CD4-positive, alpha-beta T cell treated with Interferon alpha-2 for 1 hour (primary cell): ENCODE data around the gene GIMAP8.

Experiments
- DNase-seq, 2 donors: peaks; one replicate each; pipeline ENCODE4 v3.0.0-alpha.2; 2020 to 2022

GIMAP8 gene

GRCh38 chr7:150412016-150412415, 38.4 kb upstream of the GIMAP8 start:
- DNase-seq, result no peak

- DNase-seq, result no peak
These were observed 37.6 kb upstream of the GIMAP8 start for GRCh38 chr7:150412518-150413488.

- no peak for DNase-seq
These were observed 36.8 kb upstream of the GIMAP8 start for GRCh38 chr7:150413640-150414081.

DNA sequence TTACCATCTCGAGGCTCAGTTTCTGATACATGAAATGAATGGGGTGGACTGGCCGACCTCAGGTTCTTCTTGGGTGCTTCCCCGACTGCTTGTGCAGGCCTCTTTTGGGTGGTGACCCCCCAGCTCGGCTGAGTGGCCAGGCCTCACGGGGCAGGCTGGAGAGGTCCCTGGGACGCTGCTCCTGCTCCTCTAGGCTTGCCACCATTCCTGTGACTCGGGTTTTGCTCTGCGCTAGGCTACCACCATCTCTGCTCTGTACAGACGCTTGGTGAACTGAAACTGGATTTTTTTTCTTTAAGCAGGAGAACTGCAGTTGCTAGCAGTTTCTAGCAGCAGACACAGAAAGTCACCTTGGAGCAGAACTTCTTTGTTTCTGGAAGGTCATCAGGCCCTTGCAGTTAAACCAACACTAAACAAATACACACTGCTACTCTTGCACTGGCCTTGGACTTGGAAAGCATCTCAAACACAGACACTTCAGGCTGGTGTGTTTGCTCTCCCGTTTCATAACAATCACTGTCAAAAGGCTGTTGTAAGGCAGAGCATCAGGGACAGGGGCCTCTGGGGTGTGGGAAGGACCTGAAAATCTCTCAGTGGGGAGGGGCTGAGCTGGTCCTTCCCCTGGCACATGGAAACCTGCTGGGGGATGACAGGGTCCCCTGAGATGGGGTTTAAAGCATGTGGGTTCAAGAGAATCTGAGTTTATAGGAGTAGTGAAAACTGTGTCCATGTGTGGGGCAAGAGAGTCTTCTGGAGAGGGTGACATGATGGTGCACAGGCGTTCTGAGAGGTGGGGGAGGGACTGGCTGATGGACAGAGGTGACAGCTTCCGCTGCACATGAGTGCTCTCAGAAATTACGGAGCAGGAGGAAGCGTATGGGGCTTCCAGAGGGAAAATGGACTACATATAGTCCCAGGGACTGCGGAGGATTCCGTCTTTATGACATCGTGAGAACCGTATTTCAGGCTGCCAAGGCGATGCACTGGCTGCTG, 35.0 kb upstream of the GIMAP8 start:
- no peak for DNase-seq

DNA sequence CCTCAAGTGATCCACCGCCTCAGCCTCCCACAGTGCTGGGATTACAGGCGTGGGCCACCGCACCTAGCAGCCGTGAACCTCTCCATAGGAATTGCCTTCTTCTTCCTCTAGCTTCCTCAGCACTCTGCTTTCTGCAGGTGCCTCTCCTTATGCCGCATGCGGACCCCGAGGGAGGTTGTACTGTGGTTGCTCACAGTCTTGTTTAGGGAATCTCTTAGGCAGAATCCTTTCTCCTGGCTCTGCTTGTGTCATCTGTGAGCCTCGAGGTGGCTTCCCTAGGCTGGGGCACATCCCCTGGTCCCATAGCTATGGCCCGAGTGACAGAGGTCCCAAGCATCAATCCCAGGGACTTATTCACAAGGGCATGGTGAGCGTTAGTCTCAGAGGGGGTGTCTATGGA, 33.2 kb upstream of the GIMAP8 start:
- DNase-seq, result no peak

DNA sequence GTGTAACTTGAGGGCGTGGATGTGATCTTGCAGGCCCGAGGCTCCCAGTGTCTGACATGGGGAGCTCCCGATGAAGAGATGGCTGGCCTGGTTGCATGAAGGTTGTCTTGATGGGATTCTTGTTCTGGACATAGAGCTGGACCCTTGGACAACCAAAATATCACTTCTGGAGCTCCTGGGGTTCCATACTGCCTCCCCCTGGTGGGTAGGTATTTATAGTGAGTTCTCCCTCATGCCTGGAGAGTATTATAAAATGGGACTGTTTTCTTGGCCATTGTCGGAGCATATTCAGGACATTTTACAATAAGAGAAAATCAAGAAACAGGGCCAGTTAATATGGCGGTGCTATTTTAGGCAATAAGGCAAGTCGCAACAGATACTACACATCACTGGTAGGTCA, 32.6 kb upstream of the GIMAP8 start:
- DNase-seq, result no peak

DNA sequence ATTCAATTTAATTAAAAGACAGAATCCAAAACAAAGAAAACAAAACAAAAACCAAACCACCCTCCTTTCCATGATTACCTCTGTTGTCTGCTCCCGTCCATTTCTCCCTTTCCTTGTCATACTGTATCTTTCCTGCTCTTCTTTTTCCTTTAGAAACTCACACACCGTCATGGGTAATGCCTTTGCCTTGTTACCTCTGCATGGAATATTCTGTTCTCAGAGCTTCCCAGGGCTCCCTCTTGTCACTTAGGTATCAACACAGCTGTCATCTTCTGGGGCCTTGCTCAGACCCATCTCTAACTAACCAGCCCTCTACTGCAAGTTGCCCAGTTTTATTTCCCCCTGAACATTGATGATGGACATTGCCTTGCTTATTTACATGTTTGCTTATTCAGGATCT, 30.2 kb upstream of the GIMAP8 start:
- DNase-seq, result no peak

- peak; percentile 81 to 89 for DNase-seq
These were observed 29.3 kb upstream of the GIMAP8 start for GRCh38 chr7:150420987-150421674.

GRCh38 chr7:150421831-150422230, 28.6 kb upstream of the GIMAP8 start:
- no peak for DNase-seq

DNA sequence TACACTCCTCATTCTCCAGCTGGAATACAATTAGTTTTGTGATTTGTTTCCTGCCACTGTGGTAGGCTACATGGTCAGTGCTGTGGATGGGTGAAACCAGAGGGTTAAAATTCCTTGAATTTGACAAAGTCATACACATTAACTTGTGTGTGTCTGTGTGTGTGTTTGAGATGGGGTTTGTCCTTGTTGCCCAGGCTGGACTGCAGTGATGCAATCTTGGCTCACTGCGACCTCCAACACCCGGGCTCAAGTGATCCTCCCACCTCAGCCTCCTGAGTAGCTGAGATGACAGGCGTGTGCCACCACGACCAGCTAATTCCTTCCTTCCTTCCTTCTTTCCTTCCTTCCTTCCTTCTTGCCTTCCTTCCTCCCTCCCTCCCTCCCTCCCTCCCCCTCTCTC, 24.8 kb upstream of the GIMAP8 start:
- no peak for DNase-seq

DNA sequence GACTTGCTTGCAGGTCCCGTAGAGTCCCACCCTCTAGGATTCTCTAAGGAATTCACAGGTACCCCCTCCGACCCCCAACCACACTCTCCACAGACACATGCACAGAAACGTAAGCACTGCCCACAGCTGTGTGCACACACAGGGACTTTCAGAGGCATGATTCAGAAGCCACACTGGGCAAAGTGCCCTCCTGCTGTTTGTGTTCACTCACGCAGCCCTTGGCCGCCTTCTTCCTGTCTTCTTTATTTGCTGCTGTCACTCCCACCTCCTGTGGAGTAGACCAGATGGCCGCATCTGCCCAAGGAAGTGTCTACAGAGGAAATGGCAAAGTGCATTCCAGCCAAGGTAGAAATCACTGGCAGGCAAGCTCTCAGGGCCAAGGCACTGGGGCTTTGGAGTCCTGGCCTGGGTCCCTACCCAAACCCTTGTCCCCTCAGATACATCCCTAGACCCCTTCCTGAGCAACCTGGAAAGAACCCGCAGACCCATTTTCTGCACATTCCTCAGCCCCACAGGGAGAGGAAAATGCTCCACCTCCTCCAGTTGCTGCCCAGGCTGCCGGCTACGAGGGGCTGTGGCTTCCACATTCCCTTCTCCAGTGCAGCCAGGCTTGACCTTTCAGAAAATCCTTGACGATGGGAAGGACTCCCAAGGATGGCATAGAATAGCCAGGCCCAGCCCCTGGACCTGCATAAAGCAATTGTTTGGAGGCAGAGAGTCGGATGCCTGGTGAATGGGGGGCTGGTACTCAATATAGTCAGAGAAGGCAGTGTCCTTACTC, 21.6 kb upstream of the GIMAP8 start:
- DNase-seq, result no peak

DNA sequence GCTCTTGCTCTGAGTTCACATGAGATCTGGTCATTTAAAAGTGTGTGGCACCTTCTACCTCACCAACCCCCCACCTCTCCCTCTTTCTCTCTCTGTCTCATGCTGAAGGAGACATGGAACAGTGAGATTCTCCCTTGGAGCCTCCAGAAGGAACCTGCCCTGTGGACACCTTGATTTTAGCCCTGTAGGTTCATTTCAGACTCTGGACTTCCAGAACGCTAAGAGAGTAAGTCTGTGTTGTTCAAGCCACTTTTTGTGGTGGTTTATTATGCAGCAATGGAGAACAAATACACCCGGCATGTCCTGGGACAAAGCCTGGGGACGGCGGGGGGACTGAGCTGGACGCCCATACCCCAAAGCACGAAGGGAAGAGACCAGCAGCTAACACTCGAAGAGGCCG, 20.7 kb upstream of the GIMAP8 start:
- no peak for DNase-seq

GRCh38 chr7:150430465-150431085, 19.9 kb upstream of the GIMAP8 start:
- no peak for DNase-seq

DNA sequence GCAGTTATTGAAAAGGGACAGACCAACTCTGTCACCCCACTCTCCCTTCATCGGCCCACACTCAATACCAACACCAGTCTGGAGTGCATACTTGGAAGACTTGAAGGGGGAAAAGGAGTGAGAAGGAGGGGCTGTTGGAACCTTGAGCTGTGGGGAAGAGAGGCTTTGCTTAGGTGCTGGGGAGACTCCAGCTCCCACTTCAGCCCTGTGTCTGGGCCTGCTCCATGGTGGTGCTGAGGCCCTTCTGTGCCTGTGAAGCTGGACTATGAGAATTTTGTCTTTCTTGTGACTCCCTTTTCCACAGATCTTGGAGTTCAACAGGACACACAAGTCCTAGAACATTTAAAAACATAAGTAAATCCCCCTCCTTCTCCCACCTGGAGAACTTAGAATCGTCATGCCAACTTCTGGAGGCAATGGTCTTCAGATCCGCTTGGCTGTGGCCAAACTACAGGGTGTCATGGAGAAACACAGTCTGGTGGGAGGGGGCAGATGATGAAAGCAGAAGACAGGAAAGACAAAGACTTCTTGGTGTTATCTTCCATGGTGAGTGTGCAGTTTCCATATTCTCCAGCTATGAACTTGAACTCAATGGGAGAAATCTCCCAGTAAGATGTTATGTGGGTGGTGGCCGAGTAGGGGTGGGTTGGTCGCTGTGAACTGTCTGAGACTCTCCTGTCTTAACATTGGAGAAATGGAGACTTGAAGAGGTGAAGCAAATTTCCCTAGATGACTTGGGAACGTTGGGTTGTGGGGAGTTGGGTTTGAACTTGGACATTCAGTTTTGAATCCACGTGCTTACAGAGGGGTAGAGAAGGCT, 18.4 kb upstream of the GIMAP8 start:
- no peak for DNase-seq

DNA sequence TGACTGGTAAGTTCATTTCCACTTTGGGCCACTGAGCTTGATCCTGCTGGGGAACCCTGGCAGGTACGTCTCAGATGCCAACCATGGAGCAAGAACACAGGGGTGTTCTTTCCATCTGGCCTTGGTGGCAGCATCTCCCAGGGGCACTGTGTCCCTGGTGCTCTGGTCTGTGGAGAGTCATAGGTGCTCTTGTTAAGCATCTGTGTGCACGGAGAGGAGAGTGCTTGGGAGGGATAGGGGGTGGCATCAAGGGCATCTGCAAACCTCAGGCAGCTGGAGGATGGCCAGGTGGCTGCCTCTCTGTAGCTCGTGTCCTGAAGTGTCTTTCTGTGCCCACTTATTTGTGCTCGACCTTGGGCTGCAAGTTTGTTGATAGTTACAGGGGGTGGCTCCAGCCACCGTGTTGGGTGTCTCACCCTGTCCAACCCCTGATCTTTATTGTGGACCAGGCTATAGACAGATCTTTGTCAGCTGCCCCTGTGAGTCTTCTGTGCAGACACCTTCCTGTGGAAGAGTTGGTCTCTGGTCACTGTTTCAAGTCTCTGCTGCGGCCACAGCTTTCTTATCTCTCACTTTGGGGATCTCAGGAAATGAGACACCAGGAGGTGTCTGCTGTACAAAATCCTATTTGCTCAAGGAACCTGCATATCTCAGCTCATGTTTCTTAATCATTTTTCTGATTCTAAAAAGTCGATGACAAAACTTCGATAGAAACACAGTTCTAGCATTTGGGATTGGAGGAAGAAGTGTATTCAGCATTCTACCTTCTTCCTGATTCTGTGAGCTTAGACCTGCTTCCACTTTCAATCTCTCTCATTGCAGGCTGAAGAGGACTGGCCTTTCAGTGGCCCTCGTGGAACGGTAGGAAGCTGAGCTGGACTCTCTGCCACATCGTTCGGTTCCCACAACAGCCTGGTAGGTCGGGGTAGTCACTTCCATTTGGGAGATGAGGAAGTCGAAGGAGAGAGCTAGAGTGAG, 17.2 kb upstream of the GIMAP8 start:
- DNase-seq, result no peak

DNA sequence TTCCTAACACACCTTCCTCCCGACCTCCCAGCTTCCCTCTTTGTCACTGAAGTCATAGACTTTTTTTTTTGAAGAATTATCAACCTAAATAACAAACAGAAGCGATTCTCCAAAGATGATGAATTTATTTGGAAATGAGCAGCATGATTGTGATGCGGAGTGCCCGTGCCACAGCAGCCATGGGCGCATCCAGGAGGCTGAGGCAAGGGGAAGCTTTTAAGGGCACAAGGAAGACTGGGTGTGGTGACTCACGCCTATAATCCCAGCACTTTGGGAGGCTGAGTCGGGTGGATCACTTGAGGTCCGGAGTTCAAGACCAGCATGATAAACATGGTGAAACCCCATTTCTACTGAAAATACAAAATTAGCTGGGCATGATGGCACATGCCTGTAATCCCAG, 16.2 kb upstream of the GIMAP8 start:
- no peak for DNase-seq

GRCh38 chr7:150435047-150435389, 15.4 kb upstream of the GIMAP8 start:
- no peak for DNase-seq

GRCh38 chr7:150435390-150436073, 14.9 kb upstream of the GIMAP8 start:
- DNase-seq, result peak in 1 of 2 donors; percentile 78

DNA sequence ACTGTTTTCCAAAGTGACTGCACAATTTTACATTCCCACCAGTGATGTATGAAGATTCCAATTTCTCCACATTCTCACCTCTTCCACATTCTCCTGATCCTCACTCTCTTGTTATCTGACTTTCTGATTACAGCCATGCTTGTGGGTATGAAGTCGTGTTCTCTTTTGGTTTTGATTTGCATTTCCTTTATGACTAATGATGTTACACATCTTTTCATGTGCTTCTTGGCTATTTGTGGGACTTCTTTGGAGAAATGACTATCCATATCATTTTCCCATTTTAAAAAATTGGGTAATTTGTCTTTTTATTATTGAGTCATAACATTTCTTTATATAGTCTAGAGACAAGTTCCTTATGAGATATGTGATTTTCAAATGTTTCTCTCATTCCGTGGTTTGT, 10.5 kb upstream of the GIMAP8 start:
- DNase-seq, result no peak
